H1 (cell line): Measurements from ENCODE around the gene ADA. TPM values are rescaled to one million over a fixed set of nuclear protein-coding genes. Genes with fewer than 3 reads are reported as not detected.

ENCODE experiments used
- polyA plus RNA-seq, 7 experiments: library from polyadenylated mRNA; depleted of rRNA in 3 of 7; stranded (reverse) in 5 of 7; unstranded in 2 of 7; fragments of >200 nt in 5 of 7; fragments of 200-250 nt in 2 of 7; gene quantifications; 1 replicate in 5 of 7; 2 replicates in 1 of 7; 4 replicates in 1 of 7; pipeline versions ENCODE4 v1.2.1 to v1.2.3, GENCODE V29; 2011 to 2013; ENCODE audit warnings: missing spikeins in 2 of 7, mixed read lengths in 2 of 7
- total RNA-seq: library from RNA; stranded (reverse); fragmentation: NEBNext Ultra II Directional; extraction: Animal tissue kit (Norgen Biotek cat#: 25700); gene quantifications from 2 replicates; pipeline ENCODE4 v1.2.1, GENCODE V29; 2021
- TF ChIP-seq, protein P1 (sequence below): fragments of 300-600 bp; sonication (generic); IDR thresholded peaks from 2 replicates; pipeline ENCODE4 v1.7.1; 2012; ENCODE audit warnings: low read length, moderate library complexity, mild to moderate bottlenecking, inconsistent platforms; ENCODE audit not compliant: insufficient replicate concordance

The ADA gene
- total and polyA plus RNA-seq, 2 of the 8 experiments (the other 6 are each of a cell fraction or from before 2014, with no cell fraction given), result 19.9 to 32.8 TPM

GRCh38 chr20:44698351-44698750 is 46.9 kb upstream of the ADA start (continued):
- TF ChIP-seq, protein P1, sequence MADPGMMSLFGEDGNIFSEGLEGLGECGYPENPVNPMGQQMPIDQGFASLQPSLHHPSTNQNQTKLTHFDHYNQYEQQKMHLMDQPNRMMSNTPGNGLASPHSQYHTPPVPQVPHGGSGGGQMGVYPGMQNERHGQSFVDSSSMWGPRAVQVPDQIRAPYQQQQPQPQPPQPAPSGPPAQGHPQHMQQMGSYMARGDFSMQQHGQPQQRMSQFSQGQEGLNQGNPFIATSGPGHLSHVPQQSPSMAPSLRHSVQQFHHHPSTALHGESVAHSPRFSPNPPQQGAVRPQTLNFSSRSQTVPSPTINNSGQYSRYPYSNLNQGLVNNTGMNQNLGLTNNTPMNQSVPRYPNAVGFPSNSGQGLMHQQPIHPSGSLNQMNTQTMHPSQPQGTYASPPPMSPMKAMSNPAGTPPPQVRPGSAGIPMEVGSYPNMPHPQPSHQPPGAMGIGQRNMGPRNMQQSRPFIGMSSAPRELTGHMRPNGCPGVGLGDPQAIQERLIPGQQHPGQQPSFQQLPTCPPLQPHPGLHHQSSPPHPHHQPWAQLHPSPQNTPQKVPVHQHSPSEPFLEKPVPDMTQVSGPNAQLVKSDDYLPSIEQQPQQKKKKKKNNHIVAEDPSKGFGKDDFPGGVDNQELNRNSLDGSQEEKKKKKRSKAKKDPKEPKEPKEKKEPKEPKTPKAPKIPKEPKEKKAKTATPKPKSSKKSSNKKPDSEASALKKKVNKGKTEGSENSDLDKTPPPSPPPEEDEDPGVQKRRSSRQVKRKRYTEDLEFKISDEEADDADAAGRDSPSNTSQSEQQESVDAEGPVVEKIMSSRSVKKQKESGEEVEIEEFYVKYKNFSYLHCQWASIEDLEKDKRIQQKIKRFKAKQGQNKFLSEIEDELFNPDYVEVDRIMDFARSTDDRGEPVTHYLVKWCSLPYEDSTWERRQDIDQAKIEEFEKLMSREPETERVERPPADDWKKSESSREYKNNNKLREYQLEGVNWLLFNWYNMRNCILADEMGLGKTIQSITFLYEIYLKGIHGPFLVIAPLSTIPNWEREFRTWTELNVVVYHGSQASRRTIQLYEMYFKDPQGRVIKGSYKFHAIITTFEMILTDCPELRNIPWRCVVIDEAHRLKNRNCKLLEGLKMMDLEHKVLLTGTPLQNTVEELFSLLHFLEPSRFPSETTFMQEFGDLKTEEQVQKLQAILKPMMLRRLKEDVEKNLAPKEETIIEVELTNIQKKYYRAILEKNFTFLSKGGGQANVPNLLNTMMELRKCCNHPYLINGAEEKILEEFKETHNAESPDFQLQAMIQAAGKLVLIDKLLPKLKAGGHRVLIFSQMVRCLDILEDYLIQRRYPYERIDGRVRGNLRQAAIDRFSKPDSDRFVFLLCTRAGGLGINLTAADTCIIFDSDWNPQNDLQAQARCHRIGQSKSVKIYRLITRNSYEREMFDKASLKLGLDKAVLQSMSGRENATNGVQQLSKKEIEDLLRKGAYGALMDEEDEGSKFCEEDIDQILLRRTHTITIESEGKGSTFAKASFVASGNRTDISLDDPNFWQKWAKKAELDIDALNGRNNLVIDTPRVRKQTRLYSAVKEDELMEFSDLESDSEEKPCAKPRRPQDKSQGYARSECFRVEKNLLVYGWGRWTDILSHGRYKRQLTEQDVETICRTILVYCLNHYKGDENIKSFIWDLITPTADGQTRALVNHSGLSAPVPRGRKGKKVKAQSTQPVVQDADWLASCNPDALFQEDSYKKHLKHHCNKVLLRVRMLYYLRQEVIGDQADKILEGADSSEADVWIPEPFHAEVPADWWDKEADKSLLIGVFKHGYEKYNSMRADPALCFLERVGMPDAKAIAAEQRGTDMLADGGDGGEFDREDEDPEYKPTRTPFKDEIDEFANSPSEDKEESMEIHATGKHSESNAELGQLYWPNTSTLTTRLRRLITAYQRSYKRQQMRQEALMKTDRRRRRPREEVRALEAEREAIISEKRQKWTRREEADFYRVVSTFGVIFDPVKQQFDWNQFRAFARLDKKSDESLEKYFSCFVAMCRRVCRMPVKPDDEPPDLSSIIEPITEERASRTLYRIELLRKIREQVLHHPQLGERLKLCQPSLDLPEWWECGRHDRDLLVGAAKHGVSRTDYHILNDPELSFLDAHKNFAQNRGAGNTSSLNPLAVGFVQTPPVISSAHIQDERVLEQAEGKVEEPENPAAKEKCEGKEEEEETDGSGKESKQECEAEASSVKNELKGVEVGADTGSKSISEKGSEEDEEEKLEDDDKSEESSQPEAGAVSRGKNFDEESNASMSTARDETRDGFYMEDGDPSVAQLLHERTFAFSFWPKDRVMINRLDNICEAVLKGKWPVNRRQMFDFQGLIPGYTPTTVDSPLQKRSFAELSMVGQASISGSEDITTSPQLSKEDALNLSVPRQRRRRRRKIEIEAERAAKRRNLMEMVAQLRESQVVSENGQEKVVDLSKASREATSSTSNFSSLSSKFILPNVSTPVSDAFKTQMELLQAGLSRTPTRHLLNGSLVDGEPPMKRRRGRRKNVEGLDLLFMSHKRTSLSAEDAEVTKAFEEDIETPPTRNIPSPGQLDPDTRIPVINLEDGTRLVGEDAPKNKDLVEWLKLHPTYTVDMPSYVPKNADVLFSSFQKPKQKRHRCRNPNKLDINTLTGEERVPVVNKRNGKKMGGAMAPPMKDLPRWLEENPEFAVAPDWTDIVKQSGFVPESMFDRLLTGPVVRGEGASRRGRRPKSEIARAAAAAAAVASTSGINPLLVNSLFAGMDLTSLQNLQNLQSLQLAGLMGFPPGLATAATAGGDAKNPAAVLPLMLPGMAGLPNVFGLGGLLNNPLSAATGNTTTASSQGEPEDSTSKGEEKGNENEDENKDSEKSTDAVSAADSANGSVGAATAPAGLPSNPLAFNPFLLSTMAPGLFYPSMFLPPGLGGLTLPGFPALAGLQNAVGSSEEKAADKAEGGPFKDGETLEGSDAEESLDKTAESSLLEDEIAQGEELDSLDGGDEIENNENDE, result no peak
